Vagina (tissue), 2 donors: ENCODE data around the gene BIN2. TPM values are rescaled to one million over a fixed set of nuclear protein-coding genes. Genes with fewer than 3 reads are reported as not detected.

ENCODE experiments used
- DNase-seq, 2 donors: peaks; one replicate each; pipeline ENCODE4 v3.0.0-alpha.2; 2017; ENCODE audit errors: extremely low spot score in 2 of 2
- H3K27ac ChIP-seq: fragments of 200-600 bp; sonication (generic); one replicate; pipeline ENCODE4 v1.5.1; 2019
- H3K27me3 ChIP-seq: fragments of 200-600 bp; sonication (generic); one replicate; pipeline ENCODE4 v1.5.1; 2019
- H3K36me3 ChIP-seq, 2 donors: fragments of 200-600 bp; sonication (generic); one replicate each; pipeline ENCODE4 v1.5.1; 2017 to 2019
- H3K4me1 ChIP-seq: fragments of 200-600 bp; sonication (generic); one replicate; pipeline ENCODE4 v1.5.1; 2019
- H3K4me3 ChIP-seq, 2 donors: fragments of 200-600 bp; sonication (generic); 1 replicate in 1 of 2; 2 replicates in 1 of 2; pipeline ENCODE4 v1.5.1; 2016 to 2019
- H3K9me3 ChIP-seq: fragments of 200-600 bp; sonication (generic); one replicate; pipeline ENCODE4 v1.5.1; 2019
- CTCF ChIP-seq, 3 experiments: fragments of 450-650 bp in 2 of 3; fragments of 200-600 bp in 1 of 3; sonication (generic) in 1 of 3; IDR thresholded peaks; one replicate each; pipeline ENCODE4 v1.5.1; 2017 to 2019; ENCODE audit warnings: antibody characterized with exemption in 3 of 3, mild to moderate bottlenecking in 2 of 3, moderate library complexity in 2 of 3
- POLR2A ChIP-seq, 2 donors: fragments of 450-650 bp; IDR thresholded peaks; one replicate each; pipeline ENCODE4 v1.6.1; 2017; ENCODE audit warnings: antibody characterized with exemption in 2 of 2, mild to moderate bottlenecking in 2 of 2, moderate library complexity in 2 of 2
- POLR2AphosphoS5 ChIP-seq, 2 donors: sonication (generic); formaldehyde crosslinking; IDR thresholded peaks; one replicate each; pipeline ENCODE4 v1.9.0; 2017; ENCODE audit warnings: antibody characterized with exemption in 2 of 2, mild to moderate bottlenecking in 2 of 2, low read depth in 1 of 2; ENCODE audit not compliant: insufficient read depth in 1 of 2
- intact Hi-C: fragments of 100-400 bp; cut with DNase I; formaldehyde crosslinking; loops from one replicate; pipeline ENCODE4 v1.15.1; 2023
- total RNA-seq: library from RNA; depleted of rRNA; stranded (reverse); fragments of >200 nt; gene quantifications from one replicate; pipeline ENCODE4 v1.2.3, GENCODE V29; 2016

Gene BIN2
- total RNA-seq, 1 donor from 2014 or later: 6.4 TPM

- no peak within 1 kb of the TSS for H3K4me3 ChIP-seq
- TF ChIP-seq POLR2AphosphoS5 (IDR thresholded peaks at IDR 0.05; ENCODE audit: insufficient read depth in 1 of 2, low read depth in 1 of 2) (no peak), CTCF (IDR thresholded peaks at IDR 0.05) (no peak), POLR2A (IDR thresholded peaks at IDR 0.05) (no peak)
- H3K36me3 ChIP-seq: no peaks in the 10 kb centered on the region
- H3K27ac ChIP-seq: no peak within 1 kb of the TSS
- no peaks in the 10 kb centered on the region for H3K27me3 ChIP-seq
- no peak for DNase-seq
- intact Hi-C loops: loop anchor here (10.0 kb wide), 2 partner anchors 72 to 522 kb away; partner anchors contain the start of gene SMAGP
- peaks cover 10% of the 10 kb centered on the region for H3K4me1 ChIP-seq
- H3K9me3 ChIP-seq: no peaks in the 10 kb centered on the region
Measured at GRCh38 chr12:51346581-51346980, 22.6 kb upstream of the BIN2 start, which contains the start of gene CELA1. Gene CELA1, minus strand, starts transcription at chr12:51346679. Its CDS starts 41 bp downstream, at chr12:51346638.

GRCh38 chr12:51345681-51346080 lies 21.7 kb upstream of the BIN2 start:
- no peaks in the 10 kb centered on the region for H3K9me3 ChIP-seq
- intact Hi-C loops: loop anchor here (10.0 kb wide), 2 partner anchors 71 to 521 kb away; partner anchors contain the start of gene SMAGP
- TF ChIP-seq POLR2A (IDR thresholded peaks at IDR 0.05): no peak
- TF ChIP-seq POLR2AphosphoS5 (IDR thresholded peaks at IDR 0.05; ENCODE audit: insufficient read depth in 1 of 2, low read depth in 1 of 2): no peak
- no peak for TF ChIP-seq CTCF (IDR thresholded peaks at IDR 0.05)
- H3K27me3 ChIP-seq: no peaks in the 10 kb centered on the region
- no peak for DNase-seq
- no peak overlapping the region for H3K4me3 ChIP-seq
- no peaks in the 10 kb centered on the region for H3K36me3 ChIP-seq
- H3K27ac ChIP-seq: no peak overlapping the region
- peaks cover 10% of the 10 kb centered on the region for H3K4me1 ChIP-seq

- H3K36me3 ChIP-seq: no peaks in the 10 kb centered on the region
- H3K9me3 ChIP-seq: no peaks in the 10 kb centered on the region
- DNase-seq: no peak
- H3K27ac ChIP-seq: no peak overlapping the region
- H3K4me1 ChIP-seq: peaks cover 10% of the 10 kb centered on the region
- H3K4me3 ChIP-seq: no peak overlapping the region
- H3K27me3 ChIP-seq: no peaks in the 10 kb centered on the region
- intact Hi-C loops: loop anchor here (10.0 kb wide), 2 partner anchors 68 to 518 kb away; partner anchors contain the start of gene SMAGP
- TF ChIP-seq POLR2A (IDR thresholded peaks at IDR 0.05): no peak
- TF ChIP-seq CTCF (IDR thresholded peaks at IDR 0.05): no peak
- TF ChIP-seq POLR2AphosphoS5 (IDR thresholded peaks at IDR 0.05; ENCODE audit: insufficient read depth in 1 of 2, low read depth in 1 of 2): no peak
Measured at GRCh38 chr12:51343201-51343600, 19.2 kb upstream of the BIN2 start.

- no peak overlapping the region for H3K27ac ChIP-seq
- no peaks in the 10 kb centered on the region for H3K27me3 ChIP-seq
- H3K4me3 ChIP-seq: no peak overlapping the region
- H3K36me3 ChIP-seq: no peaks in the 10 kb centered on the region
- intact Hi-C loops: loop anchor here (10.0 kb wide), 2 partner anchors 68 to 518 kb away; partner anchors contain the start of gene SMAGP
- TF ChIP-seq CTCF (IDR thresholded peaks at IDR 0.05) (no peak), POLR2A (IDR thresholded peaks at IDR 0.05) (no peak), POLR2AphosphoS5 (IDR thresholded peaks at IDR 0.05; ENCODE audit: insufficient read depth in 1 of 2, low read depth in 1 of 2) (no peak)
- H3K9me3 ChIP-seq: no peaks in the 10 kb centered on the region
- no peak for DNase-seq
- H3K4me1 ChIP-seq: peaks cover 10% of the 10 kb centered on the region
Measured at GRCh38 chr12:51342416-51342815, 18.4 kb upstream of the BIN2 start.

GRCh38 chr12:51341251-51342007 lies 17.5 kb upstream of the BIN2 start:
- intact Hi-C loops: loop anchor here (10.0 kb wide), 2 partner anchors 67 to 517 kb away; partner anchors contain the start of gene SMAGP
- H3K27ac ChIP-seq: no peak overlapping the region
- H3K9me3 ChIP-seq: no peaks in the 10 kb centered on the region
- TF ChIP-seq CTCF (IDR thresholded peaks at IDR 0.05) (peak; percentile 90 to 98 (median 98)), POLR2A (IDR thresholded peaks at IDR 0.05) (no peak), POLR2AphosphoS5 (IDR thresholded peaks at IDR 0.05; ENCODE audit: insufficient read depth in 1 of 2, low read depth in 1 of 2) (peak in 1 of 2 donors; percentile 68)
- H3K27me3 ChIP-seq: no peaks in the 10 kb centered on the region
- H3K4me3 ChIP-seq: peak overlapping the region in 1 of 2 donors; percentile 26
- no peak for DNase-seq
- no peaks in the 10 kb centered on the region for H3K36me3 ChIP-seq
- H3K4me1 ChIP-seq: peaks cover 3% of the 10 kb centered on the region
